K562 (cell line): ENCODE measurements around the gene SLC26A1. TPM values are rescaled to one million over a fixed set of nuclear protein-coding genes. Genes with fewer than 3 reads are reported as not detected.
A peak's percentile ranks its signal among the peaks of the same experiment; 100 is the strongest.

Source experiments
- ATF7 ChIP-seq: fragments of 450-650 bp; IDR thresholded peaks from 2 replicates; pipeline ENCODE4 v1.7.1; 2014; ENCODE audit warnings: mild to moderate bottlenecking, moderate library complexity
- CTBP1 ChIP-seq: fragments of 450-650 bp; IDR thresholded peaks from 2 replicates; pipeline ENCODE4 v1.6.1; 2016; ENCODE audit warnings: borderline replicate concordance
- CUX1 ChIP-seq: fragments of 200-800 bp; sonication (Bioruptor generic); IDR thresholded peaks from 2 replicates; pipeline ENCODE4 v1.6.1; 2016; ENCODE audit warnings: missing genetic modification characterization, missing compliant biosample characterization
- GABPB2 ChIP-seq: fragments of 250-450 bp; sonication (Bioruptor Pico); conservative IDR thresholded peaks from 2 replicates; pipeline ENCODE4 v1.5.1; 2021; ENCODE audit warnings: mild to moderate bottlenecking
- GTF2F1 ChIP-seq: IDR thresholded peaks from 2 replicates; pipeline ENCODE4 v1.6.1; 2011; ENCODE audit warnings: low read depth, low read length, improper control_type of control experiment
- KLF13 ChIP-seq: fragments of 450-650 bp; IDR thresholded peaks from 2 replicates; pipeline ENCODE4 v1.6.1; 2016; ENCODE audit warnings: missing genetic modification characterization, low read depth, mild to moderate bottlenecking, missing compliant biosample characterization, moderate library complexity, borderline replicate concordance
- MECOM ChIP-seq: fragments of 250-450 bp; sonication (Bioruptor Pico); IDR thresholded peaks from 2 replicates; pipeline ENCODE4 v1.8.0; 2022; ENCODE audit warnings: inconsistent platforms
- MEIS2 ChIP-seq: fragments of 450-650 bp; IDR thresholded peaks from 2 replicates; pipeline ENCODE4 v1.6.1; 2014; ENCODE audit warnings: mild to moderate bottlenecking; ENCODE audit not compliant: partially characterized antibody
- NBN ChIP-seq: fragments of 450-650 bp; IDR thresholded peaks from 2 replicates; pipeline ENCODE4 v1.6.1; 2016; ENCODE audit warnings: low read depth, mild to moderate bottlenecking
- NFIX ChIP-seq: fragments of 250-450 bp; sonication (Bioruptor Pico); IDR thresholded peaks from 2 replicates; pipeline ENCODE4 v1.4.0; 2020; ENCODE audit warnings: low read depth, mild to moderate bottlenecking, moderate library complexity
- PHB ChIP-seq: fragments of 250-450 bp; sonication (Bioruptor Pico); IDR thresholded peaks from 2 replicates; pipeline ENCODE4 v1.5.0; 2021
- STAG1 ChIP-seq: sonication (generic); formaldehyde crosslinking; IDR thresholded peaks from 2 replicates; pipeline ENCODE4 v1.5.0; 2020; ENCODE audit warnings: missing genetic modification reagents, borderline replicate concordance
- TCF7 ChIP-seq: sonication (generic); IDR thresholded peaks from 2 replicates; pipeline ENCODE4 v1.6.1; 2016; ENCODE audit warnings: antibody characterized with exemption, borderline replicate concordance
- ZFP30 ChIP-seq: fragments of 250-450 bp; sonication (Bioruptor Pico); IDR thresholded peaks from 2 replicates; pipeline ENCODE4 v1.8.0; 2022; ENCODE audit warnings: moderate library complexity, mild to moderate bottlenecking, inconsistent platforms, borderline replicate concordance
- ZNF324 ChIP-seq: fragments of 250-450 bp; sonication (Bioruptor Pico); IDR thresholded peaks from 2 replicates; pipeline ENCODE4 v1.4.0; 2020; ENCODE audit warnings: mild to moderate bottlenecking
- ZNF431 ChIP-seq: sonication (generic); formaldehyde crosslinking; IDR thresholded peaks from 2 replicates; pipeline ENCODE4 v1.8.0; 2022; ENCODE audit warnings: mild to moderate bottlenecking, missing genetic modification reagents
- ZNF57 ChIP-seq: fragments of 450-650 bp; formaldehyde crosslinking; IDR thresholded peaks from 2 replicates; pipeline ENCODE4 v1.4.0; 2020; ENCODE audit warnings: mild to moderate bottlenecking, moderate library complexity
- ZNF644 ChIP-seq: fragments of 200-800 bp; sonication (Bioruptor generic); IDR thresholded peaks from 2 replicates; pipeline ENCODE4 v1.6.1; 2016; ENCODE audit warnings: low read depth, missing genetic modification characterization, missing compliant biosample characterization
- ZNF707 ChIP-seq: fragments of 250-450 bp; sonication (Bioruptor Pico); conservative IDR thresholded peaks from 2 replicates; pipeline ENCODE4 v1.8.0; 2022; ENCODE audit warnings: inconsistent platforms, mild to moderate bottlenecking, moderate library complexity
- ZNF75A ChIP-seq: fragments of 450-650 bp; formaldehyde crosslinking; IDR thresholded peaks from 2 replicates; pipeline ENCODE4 v1.4.0; 2020; ENCODE audit warnings: mild to moderate bottlenecking
- ZNF79 ChIP-seq: fragments of 250-450 bp; sonication (Bioruptor Pico); IDR thresholded peaks from 2 replicates; pipeline ENCODE4 v1.4.0; 2020; ENCODE audit warnings: low read depth, mild to moderate bottlenecking, moderate library complexity
- polyA plus RNA-seq, 8 experiments: library from polyadenylated mRNA; depleted of rRNA in 4 of 8; stranded (reverse) in 5 of 8; unstranded in 3 of 8; fragments of >200 nt; fragmentation: Nextera tagmentation in 2 of 8; fragmentation: Illumina TruSeq in 1 of 8; extraction: Ambion mirVana in 2 of 8; extraction: Trizol in 1 of 8; gene quantifications; 2 replicates each; pipeline versions ENCODE4 v1.2.1 to v1.2.3, GENCODE V29; 2011 to 2014; ENCODE audit warnings: inconsistent platforms in 1 of 8, missing spikeins in 1 of 8
- total RNA-seq, 7 experiments: library from RNA; depleted of rRNA in 6 of 7; stranded (reverse); fragments of >200 nt in 6 of 7; fragmentation: Illumina TruSeq in 2 of 7; extraction: Trizol in 2 of 7; gene quantifications; 2 replicates each; pipeline versions ENCODE4 v1.2.1 to v1.2.3, GENCODE V29; 2011 to 2021; ENCODE audit warnings: low replicate concordance in 1 of 7
- TF ChIP-seq, protein P1 (sequence below): fragments of 450-650 bp; formaldehyde crosslinking; IDR thresholded peaks from 2 replicates; pipeline ENCODE4 v1.4.0; 2022; ENCODE audit warnings: mild to moderate bottlenecking, moderate library complexity
- TF ChIP-seq, protein P2 (sequence below): fragments of 450-650 bp; IDR thresholded peaks from 2 replicates; pipeline ENCODE4 v1.6.1; 2017; ENCODE audit warnings: mild to moderate bottlenecking, moderate library complexity

SLC26A1 gene
- total and polyA plus RNA-seq, 9 of the 15 experiments (the other 6 are each of a cell fraction or from before 2014, with no cell fraction given) = 0.11 to 4.2 (median 0.95) TPM

GRCh38 chr4:1009542-1010394 is 16.6 kb upstream of the SLC26A1 start (continued):
- TF ChIP-seq GTF2F1 = no peak
- TF ChIP-seq STAG1 (CRISPR knock-in tag) = 0 out of 2 replicates have a peak, but pooled peaks have one; percentile 26
- TF ChIP-seq GABPB2 (CRISPR knock-in tag) = no peak
- TF ChIP-seq ZNF644 = no peak
- no peak for TF ChIP-seq CUX1 (CRISPR knock-in tag)
- no peak for TF ChIP-seq NFIX (CRISPR knock-in tag)
- no peak for TF ChIP-seq PHB (CRISPR knock-in tag)
- peak; percentile 76 for TF ChIP-seq CTBP1
- no peak for TF ChIP-seq MEIS2
- TF ChIP-seq ZNF57 (CRISPR knock-in tag) = no peak
- TF ChIP-seq NBN = no peak
- TF ChIP-seq ZNF79 = no peak
- TF ChIP-seq ZFP30 (CRISPR knock-in tag) = no peak
- TF ChIP-seq MECOM (CRISPR knock-in tag) = no peak
- TF ChIP-seq ZNF431 = no peak
- no peak for TF ChIP-seq ZNF707
- no peak for TF ChIP-seq ATF7
- no peak for TF ChIP-seq TCF7
- TF ChIP-seq ZNF324 (CRISPR knock-in tag) = no peak
- TF ChIP-seq, protein P1, sequence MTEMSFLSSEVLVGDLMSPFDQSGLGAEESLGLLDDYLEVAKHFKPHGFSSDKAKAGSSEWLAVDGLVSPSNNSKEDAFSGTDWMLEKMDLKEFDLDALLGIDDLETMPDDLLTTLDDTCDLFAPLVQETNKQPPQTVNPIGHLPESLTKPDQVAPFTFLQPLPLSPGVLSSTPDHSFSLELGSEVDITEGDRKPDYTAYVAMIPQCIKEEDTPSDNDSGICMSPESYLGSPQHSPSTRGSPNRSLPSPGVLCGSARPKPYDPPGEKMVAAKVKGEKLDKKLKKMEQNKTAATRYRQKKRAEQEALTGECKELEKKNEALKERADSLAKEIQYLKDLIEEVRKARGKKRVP (CRISPR knock-in tag) = no peak
- TF ChIP-seq, protein P2, sequence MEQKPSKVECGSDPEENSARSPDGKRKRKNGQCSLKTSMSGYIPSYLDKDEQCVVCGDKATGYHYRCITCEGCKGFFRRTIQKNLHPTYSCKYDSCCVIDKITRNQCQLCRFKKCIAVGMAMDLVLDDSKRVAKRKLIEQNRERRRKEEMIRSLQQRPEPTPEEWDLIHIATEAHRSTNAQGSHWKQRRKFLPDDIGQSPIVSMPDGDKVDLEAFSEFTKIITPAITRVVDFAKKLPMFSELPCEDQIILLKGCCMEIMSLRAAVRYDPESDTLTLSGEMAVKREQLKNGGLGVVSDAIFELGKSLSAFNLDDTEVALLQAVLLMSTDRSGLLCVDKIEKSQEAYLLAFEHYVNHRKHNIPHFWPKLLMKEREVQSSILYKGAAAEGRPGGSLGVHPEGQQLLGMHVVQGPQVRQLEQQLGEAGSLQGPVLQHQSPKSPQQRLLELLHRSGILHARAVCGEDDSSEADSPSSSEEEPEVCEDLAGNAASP = no peak
- TF ChIP-seq ZNF75A (CRISPR knock-in tag) = no peak
- TF ChIP-seq KLF13 (tag) = no peak
